Heart right ventricle (tissue), 16 donors: ENCODE measurements around the gene TCERG1L. TPM values are rescaled to one million over a fixed set of nuclear protein-coding genes. Genes with fewer than 3 reads are reported as not detected.

Source experiments
- ATAC-seq, 8 donors: fragments of 200-7000 bp; cut with Tn5 transposase; one replicate each; pipeline ENCODE4 v1.9.1; 2020; ENCODE audit warnings: mild to moderate bottlenecking in 8 of 8, moderate library complexity in 8 of 8, moderate number of reproducible peaks in 1 of 8
- DNase-seq, 2 donors: peaks; one replicate each; pipeline ENCODE4 v3.0.0-alpha.2; 2020
- H3K27ac ChIP-seq, 10 donors: fragments of 200-600 bp; sonication (generic) in 2 of 10; one replicate each; pipeline versions ENCODE4 v1.5.0 to v1.8.0; 2020 to 2022; ENCODE audit warnings: mild to moderate bottlenecking in 3 of 10
- H3K27me3 ChIP-seq, 7 donors: fragments of 200-600 bp; one replicate each; pipeline ENCODE4 v1.8.0; 2021 to 2022; ENCODE audit warnings: mild to moderate bottlenecking in 2 of 7
- H3K36me3 ChIP-seq, 9 donors: fragments of 200-600 bp; sonication (generic) in 1 of 9; one replicate each; pipeline versions ENCODE4 v1.5.0 to v1.8.0; 2020 to 2022; ENCODE audit warnings: mild to moderate bottlenecking in 2 of 9
- H3K4me1 ChIP-seq, 9 donors: fragments of 200-600 bp; sonication (generic) in 1 of 9; one replicate each; pipeline versions ENCODE4 v1.5.0 to v1.8.0; 2020 to 2022; ENCODE audit warnings: mild to moderate bottlenecking in 4 of 9
- H3K4me3 ChIP-seq, 10 donors: fragments of 200-600 bp; sonication (generic) in 2 of 10; one replicate each; pipeline versions ENCODE4 v1.5.0 to v1.8.0; 2020 to 2022; ENCODE audit warnings: mild to moderate bottlenecking in 7 of 10, moderate library complexity in 2 of 10
- H3K9me3 ChIP-seq, 11 donors: fragments of 200-600 bp in 10 of 11; sonication (generic) in 2 of 11; one replicate each; pipeline versions ENCODE4 v1.5.0 to v1.8.0; 2013 to 2022; ENCODE audit warnings: mild to moderate bottlenecking in 2 of 11, control low read depth in 1 of 11, moderate library complexity in 1 of 11
- CTCF ChIP-seq, 9 donors: fragments of 200-600 bp; sonication (generic) in 2 of 9; IDR thresholded peaks; one replicate each; pipeline versions ENCODE4 v1.5.0 to v1.8.0; 2021 to 2022; ENCODE audit warnings: antibody characterized with exemption in 9 of 9, mild to moderate bottlenecking in 5 of 9, moderate library complexity in 1 of 9
- WGBS, 2 donors: extraction: QIAGEN DNeasy Blood & Tissue Kit; methylation state at CpG; one replicate each; pipeline ENCODE4 v1.1.7; 2013; ENCODE audit warnings: inconsistent platforms in 1 of 2; 5-methylcytosine and 5-hydroxymethylcytosine counted together
- intact Hi-C, 10 donors: fragments of 100-400 bp; cut with DNase I; formaldehyde crosslinking; loops; one replicate each; pipeline versions ENCODE4 v1.11.1 to v1.14.2; 2022
- polyA plus RNA-seq, 2 donors: library from polyadenylated mRNA; stranded (reverse); fragments of 200-250 nt; gene quantifications; one replicate each; pipeline ENCODE4 v1.2.3, GENCODE V29; 2013
- total RNA-seq, 10 donors: library from RNA; stranded (reverse); fragmentation: NEBNext Ultra II Directional in 3 of 10; extraction: Animal tissue kit (Norgen Biotek cat#: 25700) in 3 of 10; gene quantifications; one replicate each; pipeline versions ENCODE4 v1.2.1 to v1.2.4, GENCODE V29; 2021 to 2023
- donor health status: Arrhythmogenic right ventricular cardiomyopathy.
- donor health status: ischemic (EF 13 %, LVEDD 7.1; RV severe dilation, severe dysfunction).
- donor health status: healthy with polysubstance abuse.
- donor health status: DM: no; HTN: yes; CAD: no.
- donor health status: DM: no; HTN: no; CAD: no.
- donor health status: ischemic (EF 25% LVEDD 6.9; RV normal size, moderate dysfunction).
- donor health status: ischemic (EF 25% LVEDD 5.7; RV mildly dilated, moderate dysfunction).
- donor health status: healthy.
- donor health status: DM: yes; HTN: yes; CAD: no.
- donor health status: Ischemic cardiomyopathy.
- donor health status: ischemic (EF 35%, LVEDD 5.7; RV mildly dilated, moderate dysfunction).
- donor health status: nonischemic (EF 11% LVEDD 7.7; RV severe dilation, severe dysfunction).
- donor health status: DM: yes; HTN: yes; CAD: no.
- donor health status: PGD.
- donor health status: ischemic (EF 29% LVEDD 5.4; RV normal size, mild dysfunction).
- donor health status: nonischemic (EF 23%, LVEDD 6.1; RV moderate dilation, normal function).

TCERG1L gene
- total and polyA plus RNA-seq, 12 donors = 0.09 TPM; not detected in 10

GRCh38 chr10:131204406-131205152 is 106.9 kb downstream of the TCERG1L start:
- intact Hi-C loops = no loop called here
- TF ChIP-seq CTCF (IDR thresholded peaks at IDR 0.05) = no peak
- Histone ChIP-seq H3K4me1 (no peaks in the 10 kb centered on the region), H3K36me3 (no peaks in the 10 kb centered on the region), H3K27ac (no peak overlapping the region), H3K27me3 (peaks cover 0 to 23% (median 12%) of the 10 kb centered on the region in 7 donors), H3K9me3 (no peaks in the 10 kb centered on the region), H3K4me3 (no peak overlapping the region)
- DNase-seq (no peak), ATAC-seq (no peak)
- WGBS, 2 donors = 86 to 87% methylated on average over 11 of the region's 11 CpGs

- intact Hi-C loops = no loop called here
- ATAC-seq (no peak), DNase-seq (no peak)
- peaks cover 0 to 27% (median 16%) of the 10 kb centered on the region in 7 donors for H3K27me3 ChIP-seq
- no peaks in the 10 kb centered on the region for H3K9me3 ChIP-seq
- H3K27ac ChIP-seq = no peak overlapping the region
- no peak for TF ChIP-seq CTCF (IDR thresholded peaks at IDR 0.05)
- H3K4me3 ChIP-seq = no peak overlapping the region
- WGBS, 2 donors = 84 to 86% methylated on average over 22 of the region's 22 CpGs
- no peaks in the 10 kb centered on the region for H3K36me3 ChIP-seq
- H3K4me1 ChIP-seq = no peaks in the 10 kb centered on the region
Measured at GRCh38 chr10:131203456-131204357, 107.8 kb downstream of the TCERG1L start.

- WGBS, 2 donors = 61 to 82% methylated on average over 11 of the region's 11 CpGs
- no peak overlapping the region for H3K27ac ChIP-seq
- H3K9me3 ChIP-seq = no peaks in the 10 kb centered on the region
- intact Hi-C loops = no loop called here
- ATAC-seq = no peak
- no peak overlapping the region for H3K4me3 ChIP-seq
- H3K36me3 ChIP-seq = no peaks in the 10 kb centered on the region
- no peak for TF ChIP-seq CTCF (IDR thresholded peaks at IDR 0.05)
- H3K4me1 ChIP-seq = no peaks in the 10 kb centered on the region
- H3K27me3 ChIP-seq = peaks cover 0 to 26% (median 16%) of the 10 kb centered on the region in 7 donors
- DNase-seq = no peak
Measured at GRCh38 chr10:131202990-131203389, 108.5 kb downstream of the TCERG1L start.

GRCh38 chr10:131201741-131202515 is 109.6 kb downstream of the TCERG1L start:
- WGBS, 2 donors = 91 to 93% methylated on average over 33 of the region's 33 CpGs
- Histone ChIP-seq H3K36me3 (no peaks in the 10 kb centered on the region), H3K27ac (no peak overlapping the region), H3K9me3 (no peaks in the 10 kb centered on the region), H3K4me1 (no peaks in the 10 kb centered on the region), H3K27me3 (peaks cover 0 to 22% (median 12%) of the 10 kb centered on the region in 7 donors), H3K4me3 (no peak overlapping the region)
- ATAC-seq = no peak
- no peak for TF ChIP-seq CTCF (IDR thresholded peaks at IDR 0.05)
- intact Hi-C loops = no loop called here
- DNase-seq = no peak
